GM18858 (cell line): ENCODE data around the gene DCTN1.
"Not testable (repeated sequence)": the region's sequence is repeated elsewhere in the genome, so short reads cannot be mapped to it uniquely, and the experiment has no call there.

Experiments used
- ATAC-seq: cut with Tn5 transposase; IDR thresholded peaks from one replicate; pipeline ENCODE4 v1.9.1; 2021; ENCODE audit not compliant: unreplicated experiment

The DCTN1 gene

DNA sequence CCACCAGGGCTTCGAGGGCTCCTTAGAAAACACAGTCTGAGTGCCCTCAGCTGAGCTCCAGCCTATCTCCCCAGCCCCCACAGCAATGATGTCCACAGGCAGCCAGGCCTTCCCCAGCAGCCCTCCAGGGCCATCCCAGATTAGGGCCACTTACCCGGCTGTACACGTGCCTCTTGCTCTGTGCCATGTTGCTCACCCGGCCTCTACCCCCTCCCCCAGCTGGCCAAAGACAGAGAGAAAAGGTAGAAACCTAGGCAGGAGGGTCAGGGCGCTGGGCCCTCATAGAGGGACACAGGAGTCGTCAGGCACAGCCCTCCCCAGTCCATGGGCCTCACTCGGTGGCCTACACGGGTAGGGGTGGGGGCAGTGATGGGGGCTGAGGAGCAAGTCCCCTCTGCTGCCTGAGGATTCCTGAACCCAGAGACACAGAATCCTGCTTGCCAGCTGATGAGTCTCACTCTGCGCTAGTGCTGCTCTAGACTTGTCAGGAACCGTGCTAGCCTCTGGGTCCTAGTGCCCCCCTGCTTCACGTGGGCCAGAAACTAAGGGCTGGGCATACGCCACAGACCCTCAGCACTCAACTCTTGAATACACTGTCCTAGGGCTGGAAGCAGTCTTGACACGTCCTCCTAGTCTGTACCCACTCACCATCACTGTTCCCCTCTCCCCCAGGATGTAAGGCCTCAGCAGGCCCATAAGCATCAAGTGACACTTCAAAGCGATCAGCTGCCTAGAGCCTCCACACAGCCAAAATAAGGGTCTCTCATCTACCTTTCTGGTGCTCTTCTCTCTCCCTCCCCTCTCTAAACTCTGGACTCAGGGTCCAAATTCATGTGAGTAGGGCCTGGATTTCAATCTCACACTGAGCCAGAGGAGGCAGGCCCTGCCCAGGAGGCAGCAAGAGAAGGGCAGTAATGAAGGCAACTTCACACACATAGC is at the start of gene DCTN1:
Gene DCTN1, minus strand, starts transcription at position 461 of the 939 bp plus-strand sequence. Its CDS starts 274 bp downstream, at position 187.
- ATAC-seq, result no peak

DNA sequence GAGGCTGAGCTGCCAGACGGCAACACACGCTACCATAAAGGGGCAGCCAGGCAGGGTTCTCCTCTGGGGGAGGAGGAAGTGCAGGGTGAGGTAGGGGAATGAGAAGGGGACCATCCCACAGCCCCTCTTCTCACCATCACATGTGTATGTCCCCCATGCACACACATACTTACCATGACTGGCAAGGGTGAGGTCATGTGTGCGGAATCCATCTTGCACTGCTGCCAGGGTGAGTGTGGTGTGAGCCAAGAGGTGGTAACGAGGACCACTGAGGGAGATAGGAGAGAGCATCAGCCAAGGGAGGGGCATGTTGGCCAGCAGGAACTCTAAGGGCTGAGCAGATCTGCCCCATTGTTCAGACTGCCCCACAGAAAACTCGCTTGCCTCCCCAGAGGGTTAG is 48.6 kb upstream of the DCTN1 start:
- ATAC-seq, result no peak

DNA sequence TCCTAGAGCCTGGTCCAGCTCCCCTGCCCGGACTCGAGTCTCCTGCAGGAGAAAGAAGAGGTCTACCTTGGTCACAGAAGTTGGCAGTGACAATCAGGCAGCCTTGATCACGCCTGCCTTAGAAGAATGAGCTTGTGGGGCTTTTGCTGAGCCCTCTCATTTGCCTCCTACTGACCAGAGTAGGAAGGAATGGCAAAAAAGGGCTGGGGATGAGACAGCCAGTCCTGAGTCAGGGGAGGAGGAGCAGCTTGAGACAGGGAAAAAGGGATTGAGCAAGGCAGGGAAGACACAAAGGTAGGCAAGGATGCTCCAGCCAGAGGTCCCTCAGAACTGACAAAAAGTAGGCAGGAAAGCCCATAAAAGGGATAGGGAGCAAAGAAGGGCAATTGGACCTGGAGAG is 47.4 kb upstream of the DCTN1 start:
- no peak for ATAC-seq

DNA sequence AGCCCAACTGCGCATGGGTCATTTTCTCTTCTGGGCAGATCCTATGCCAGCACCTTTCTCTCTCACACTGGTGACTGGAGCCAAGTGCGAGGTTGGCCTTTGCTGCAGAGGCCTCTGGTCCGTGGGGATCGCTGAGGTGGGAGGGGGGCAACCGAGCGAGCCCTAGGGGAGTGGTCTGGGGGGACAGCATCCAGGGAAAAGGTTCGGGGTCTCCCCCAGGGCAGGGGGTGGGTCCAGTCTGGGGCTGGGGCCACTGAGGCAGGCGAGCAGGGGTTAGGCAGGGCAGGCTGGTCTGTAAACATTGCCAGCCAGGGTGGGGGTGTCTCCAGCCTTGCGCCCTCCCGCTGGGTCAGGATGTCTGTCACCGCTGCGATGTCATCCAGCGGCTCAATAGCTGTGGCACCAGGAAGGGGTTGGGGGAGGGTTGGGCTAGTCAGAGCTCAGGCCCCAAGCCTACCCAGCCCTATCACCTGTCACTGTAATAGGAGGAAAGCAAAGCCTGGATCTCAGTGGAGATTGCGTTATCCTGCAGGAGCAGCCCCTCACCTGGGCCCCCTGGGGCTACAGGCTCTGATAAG is 46.2 kb upstream of the DCTN1 start:
- no peak for ATAC-seq

DNA sequence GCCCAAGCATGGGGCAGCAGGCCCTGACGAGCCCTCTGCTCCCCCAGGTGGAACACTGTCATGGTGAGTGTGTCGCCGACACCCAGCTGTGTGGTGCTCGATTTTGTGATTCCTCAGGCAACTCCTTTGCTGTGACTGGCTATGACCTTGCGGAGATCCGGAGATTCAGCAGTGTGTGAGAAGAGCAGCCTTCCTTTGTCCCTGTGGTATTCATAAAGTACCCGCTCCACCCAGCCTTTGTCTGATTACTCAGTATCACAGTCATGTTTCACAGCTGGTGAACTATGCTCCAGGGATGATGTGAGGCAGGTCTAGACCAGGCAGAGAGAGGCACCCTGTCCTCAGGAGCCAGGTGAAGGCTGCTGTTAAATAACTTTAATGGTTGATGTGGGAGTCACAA is 45.4 kb upstream of the DCTN1 start:
- ATAC-seq, result no peak

DNA sequence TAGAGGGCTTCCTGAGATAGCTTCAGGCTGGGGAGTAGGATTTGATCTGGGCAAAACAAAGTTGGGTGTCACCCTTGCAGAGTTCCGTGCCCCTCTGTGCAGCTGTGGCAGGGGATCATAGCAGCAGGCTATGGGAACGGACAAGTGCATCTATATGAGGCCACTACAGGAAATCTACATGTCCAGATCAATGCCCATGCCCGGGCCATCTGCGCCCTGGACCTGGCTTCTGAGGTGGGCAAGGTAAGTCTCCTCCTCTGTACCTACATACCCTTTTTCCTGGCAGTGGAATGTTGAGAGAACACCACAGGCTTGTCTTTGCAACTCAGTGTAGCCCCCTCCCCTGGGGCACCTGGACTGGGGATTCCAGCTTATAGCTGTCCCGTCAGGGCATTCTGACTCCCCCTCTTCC is 44.9 kb upstream of the DCTN1 start:
- no peak for ATAC-seq

DNA sequence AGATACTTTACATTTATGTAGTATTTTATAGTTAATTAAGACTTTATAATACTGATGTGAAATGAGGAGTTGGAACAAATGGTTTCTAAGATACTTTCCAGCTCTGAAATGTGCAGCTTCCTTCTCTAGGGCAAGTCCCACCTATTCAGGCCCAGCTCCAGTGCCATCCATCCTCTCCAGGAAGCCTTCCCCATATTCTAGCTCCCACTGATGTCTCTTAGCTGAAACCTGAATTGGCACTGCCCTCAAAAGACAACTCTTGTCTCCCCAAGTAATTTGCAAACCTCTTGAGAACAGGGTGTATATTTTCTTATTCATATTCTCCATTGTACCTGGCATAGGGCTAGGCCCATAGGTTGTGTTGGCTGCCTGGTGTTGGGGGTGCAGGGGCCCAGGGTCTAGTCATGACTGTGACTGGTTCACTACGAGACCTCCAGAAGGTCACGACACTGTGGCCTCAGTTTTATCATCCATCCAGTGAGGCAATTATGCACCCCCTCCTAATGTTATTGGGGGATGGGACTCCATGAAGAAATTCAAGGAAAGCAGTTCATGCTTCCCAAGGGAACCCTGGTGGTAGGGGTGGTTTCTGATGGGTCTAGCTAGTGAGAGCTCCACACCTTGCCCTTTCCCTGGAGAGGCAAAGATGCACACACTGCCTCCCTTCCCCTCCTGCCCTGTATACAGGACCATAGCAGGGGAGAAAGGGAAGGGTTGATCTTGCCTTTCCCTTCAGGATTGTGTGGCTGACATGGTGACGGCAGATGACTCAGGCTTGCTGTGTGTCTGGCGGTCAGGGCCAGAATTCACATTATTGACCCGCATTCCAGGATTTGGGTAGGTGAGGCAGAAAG is 44.3 kb upstream of the DCTN1 start:
- no peak for ATAC-seq

DNA sequence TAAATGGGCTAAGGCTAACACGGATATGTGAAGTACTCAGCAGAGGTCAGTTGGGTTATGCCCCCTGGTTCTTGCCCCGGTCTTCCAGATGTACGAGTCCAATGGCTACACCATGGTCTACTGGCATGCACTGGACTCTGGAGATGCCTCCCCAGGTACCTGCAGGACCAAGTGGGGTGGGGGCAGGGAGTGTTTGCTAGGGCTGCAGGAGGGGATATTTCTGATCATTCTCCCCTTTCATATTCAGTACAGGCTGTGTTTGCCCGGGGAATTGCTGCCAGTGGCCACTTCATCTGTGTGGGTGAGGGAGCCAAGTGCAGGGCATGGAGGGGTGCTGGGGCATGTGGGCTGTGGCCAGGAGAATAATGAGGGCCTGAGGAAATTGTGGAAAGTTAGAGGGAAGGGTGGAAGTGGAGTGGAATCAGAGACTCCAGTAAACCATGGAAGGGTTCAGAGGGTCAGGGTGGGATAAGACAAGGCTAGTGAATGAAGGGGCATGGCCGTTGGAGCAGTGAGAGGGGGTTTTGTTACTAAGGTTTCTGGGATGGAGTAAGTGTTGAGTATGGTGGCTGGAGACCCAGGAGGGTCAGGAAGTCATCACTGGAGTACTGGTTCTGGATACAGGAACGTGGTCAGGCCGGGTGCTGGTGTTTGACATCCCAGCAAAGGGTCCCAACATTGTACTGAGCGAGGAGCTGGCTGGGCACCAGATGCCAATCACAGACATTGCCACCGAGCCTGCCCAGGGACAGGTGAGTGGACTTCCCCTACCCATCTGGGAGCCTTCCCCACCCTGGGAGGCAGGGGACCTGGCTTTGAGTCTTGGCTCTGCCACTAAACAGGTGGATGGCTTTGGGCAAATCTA is 43.4 kb upstream of the DCTN1 start:
- no peak for ATAC-seq

DNA sequence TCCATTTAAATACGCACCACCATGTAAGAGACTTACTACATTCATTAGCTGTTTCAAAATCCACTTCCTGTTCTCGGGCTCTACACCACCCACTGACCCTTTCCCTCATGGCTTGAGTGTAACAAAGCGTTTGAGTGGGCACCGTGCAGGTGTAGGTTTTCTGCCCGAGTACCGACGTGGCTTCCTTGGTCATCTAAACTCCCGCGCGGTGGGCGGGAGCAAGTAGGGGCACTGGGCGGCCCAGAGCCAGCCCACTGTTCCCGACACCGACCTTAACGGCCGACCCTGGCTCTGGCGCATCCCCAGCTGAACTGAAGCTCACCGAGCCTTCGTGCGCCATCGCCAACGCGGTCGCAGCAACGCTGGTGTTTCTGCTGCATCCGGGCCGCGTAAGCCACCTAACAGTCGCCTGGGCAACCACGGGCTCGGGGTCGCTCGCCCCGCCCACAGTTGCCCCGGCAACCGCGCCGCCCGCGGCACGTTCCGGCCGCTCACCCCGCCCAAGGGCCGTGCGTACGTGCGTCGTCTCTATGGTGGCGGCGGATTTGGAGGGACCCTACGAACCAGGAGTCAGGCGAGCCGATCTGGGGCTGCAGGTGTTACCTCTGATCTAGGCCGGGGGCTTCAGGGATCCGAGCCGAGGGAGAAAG is 41.2 kb upstream of the DCTN1 start, which contains the start of the genes C2orf81 and WDR54:
Gene C2orf81, minus strand, starts transcription at position 399 of the 650 bp plus-strand sequence. Its CDS starts 59 bp downstream, at position 340.
Gene WDR54, plus strand, starts transcription at position 510 of the 650 bp plus-strand sequence. CDS start 424 bp downstream, outside the sequence.
- ATAC-seq, result peak; percentile 88

DNA sequence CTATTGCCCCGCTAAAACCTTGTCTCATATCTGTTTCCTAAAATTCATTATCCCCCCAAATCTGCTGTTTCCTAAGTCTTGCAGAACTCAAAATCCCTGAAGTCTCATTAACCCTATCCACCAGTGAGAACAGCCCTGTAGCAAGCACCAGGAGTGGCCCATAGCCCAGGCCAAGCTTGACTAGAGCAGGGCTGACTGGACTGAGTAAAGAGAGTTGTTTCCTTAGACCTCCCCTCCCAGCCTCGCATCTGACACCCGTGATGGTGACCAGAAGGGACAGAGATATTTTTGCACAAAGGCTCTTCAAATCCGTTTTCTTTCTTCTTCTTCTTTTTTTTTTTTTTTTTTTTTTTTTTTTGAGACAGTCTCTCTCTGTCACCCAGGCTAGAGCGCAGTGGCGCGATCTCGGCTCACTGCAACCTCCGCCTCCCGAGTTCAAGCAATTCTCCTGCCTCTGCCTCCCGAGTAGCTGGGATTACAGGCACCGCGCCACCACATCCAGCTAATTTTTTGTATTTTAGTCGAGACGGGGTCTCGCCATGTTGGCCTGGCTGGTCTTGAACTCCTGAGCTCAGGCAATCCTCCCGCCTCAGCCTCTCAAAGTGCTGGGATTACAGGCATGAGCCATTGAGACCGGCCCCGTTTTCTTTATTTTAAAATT is 40.5 kb upstream of the DCTN1 start:
- ATAC-seq, result not testable (repeated sequence)

DNA sequence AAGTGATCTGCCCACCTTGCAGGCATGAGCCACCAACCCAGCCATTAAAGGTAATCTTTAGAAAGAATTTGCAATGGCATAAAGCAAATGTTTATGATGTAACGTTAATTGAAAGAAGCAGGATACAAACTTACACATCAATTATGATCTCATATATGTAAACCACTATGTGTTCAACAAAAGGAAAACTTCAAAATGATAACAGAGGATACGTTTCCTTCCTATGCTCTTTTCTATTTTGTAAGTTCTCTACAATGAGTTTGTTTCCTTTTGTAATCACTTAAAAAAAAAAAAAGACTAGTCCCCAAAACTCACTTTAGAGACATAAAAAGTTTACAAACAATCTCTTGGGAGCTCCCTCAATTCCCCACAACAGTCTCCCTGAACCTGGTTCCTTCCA is 39.9 kb upstream of the DCTN1 start:
- ATAC-seq, result no peak

DNA sequence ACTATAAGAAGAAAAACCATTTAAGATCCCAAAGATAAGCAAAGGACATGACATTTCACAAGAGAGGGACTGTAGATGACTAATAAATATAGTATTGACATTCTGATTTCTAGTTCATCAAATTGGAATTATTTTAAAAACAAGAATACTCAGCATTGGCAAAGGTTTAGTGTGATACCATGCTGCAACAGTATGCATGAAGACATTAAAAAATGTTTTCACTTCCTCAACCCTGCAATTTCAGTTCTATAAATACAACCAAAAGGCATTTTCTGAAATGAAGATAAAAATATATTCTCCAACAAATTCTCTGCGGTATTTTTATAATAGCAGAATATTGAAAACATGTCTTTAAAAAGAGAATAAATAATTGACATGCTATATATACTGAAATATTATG is 39.2 kb upstream of the DCTN1 start:
- no peak for ATAC-seq

DNA sequence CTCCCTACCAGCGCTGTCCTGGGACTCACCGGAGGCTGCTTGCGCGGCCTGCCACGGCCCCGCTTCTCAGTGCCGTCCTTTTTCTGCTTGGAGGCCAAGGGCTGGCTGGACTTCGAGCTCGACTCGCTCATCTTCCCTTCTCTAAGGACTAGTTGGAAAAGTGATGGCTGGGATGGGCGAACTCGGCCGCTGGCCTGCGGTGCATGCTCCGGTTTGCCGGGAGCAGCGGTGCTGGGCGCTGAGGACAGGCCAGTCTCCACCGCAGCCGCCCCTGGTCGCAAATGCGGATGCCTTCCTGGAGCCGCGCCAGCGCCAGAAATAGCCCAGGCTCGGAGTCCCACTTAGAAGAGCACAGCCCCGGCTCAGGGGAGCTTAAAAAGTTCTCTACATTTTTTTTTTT is 38.2 kb upstream of the DCTN1 start:
- no peak for ATAC-seq

DNA sequence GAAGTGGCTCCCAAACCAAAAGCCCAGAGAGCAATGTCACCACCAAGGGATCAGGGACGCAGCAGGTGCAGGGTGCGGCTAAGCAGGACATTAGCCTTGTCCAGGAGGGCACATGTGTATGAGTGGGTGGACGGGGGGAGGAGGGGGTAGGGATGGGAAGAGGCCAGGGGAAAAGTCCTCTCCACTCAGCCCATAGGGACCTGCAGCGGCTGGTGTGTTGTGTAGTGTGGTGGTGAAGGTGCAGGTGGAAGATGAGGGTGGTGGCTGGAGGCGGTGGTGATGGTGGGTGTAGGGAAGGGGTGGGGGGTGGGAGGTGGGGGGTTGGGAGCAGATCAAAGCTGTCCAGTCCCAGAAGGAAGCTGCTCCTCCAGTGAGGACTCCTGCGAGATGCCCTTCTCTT is 37.7 kb upstream of the DCTN1 start:
- ATAC-seq, result no peak

DNA sequence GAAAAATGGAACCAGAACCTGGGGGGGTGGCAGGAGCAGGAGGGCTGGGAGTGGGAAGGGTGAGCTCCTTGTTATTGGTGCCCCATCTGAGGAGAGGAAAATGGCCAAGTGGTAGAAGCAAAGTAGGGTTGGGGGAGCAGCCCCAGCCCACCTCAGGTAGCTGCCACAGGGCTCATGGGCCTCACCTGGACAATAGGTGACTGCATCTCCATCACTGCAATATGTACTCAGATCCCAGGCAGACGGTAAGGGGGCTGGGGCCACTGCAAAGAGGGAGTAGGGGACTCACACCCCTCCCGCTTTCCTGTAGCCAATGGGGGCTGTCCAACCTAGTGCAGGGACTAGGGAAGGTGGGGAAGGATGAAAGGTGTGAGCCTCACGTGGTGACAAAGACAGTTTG is 37.1 kb upstream of the DCTN1 start:
- no peak for ATAC-seq

DNA sequence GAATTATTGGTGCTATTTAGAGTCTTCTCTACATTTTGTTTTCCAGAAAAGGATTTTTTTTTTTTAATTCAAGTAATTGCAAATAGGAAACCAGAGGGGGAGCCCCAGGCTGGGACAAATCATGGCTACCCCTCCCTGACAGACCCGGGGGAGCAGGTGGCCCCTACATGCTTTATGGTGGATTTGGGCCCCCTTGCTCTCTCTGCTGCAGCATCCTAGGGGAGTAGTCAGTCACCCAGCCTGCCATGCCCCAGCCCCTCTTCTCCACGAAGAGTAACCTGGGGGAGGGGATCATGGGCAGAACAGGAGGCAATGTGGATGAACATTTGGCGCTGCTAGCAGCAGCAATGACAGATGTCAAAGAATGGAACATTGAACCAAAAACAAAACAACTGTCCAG is 36.7 kb upstream of the DCTN1 start:
- no peak for ATAC-seq

DNA sequence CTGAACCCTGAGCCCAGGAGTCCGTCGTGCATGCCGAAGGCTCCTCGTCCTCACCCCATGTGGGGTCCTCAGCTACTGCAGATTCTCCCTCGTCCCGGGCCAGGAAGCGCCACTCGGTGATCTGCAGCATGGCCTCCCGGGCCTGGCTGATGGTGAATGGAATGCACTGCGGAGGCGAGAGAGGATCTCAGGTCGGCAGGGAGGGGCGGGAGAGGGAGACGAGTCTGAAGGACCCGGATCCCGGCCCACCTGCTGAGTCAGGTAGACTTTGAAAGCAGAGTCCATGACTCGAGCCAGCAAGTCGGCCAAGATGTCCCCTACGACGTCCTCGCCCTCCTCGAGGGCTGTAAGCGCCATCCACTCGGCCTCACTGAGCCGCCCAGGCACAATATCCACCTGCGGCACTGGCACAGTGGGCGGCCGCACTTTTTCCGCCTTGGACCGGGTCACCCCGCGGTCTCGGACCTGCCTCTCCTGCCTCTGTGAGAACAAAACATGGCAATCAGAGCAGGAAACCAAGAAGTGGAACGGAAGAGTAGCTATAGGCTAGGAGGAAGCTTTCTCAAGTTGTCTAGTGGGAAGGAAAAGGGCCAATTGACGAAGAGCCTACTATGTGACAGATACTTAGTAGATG is 35.8 kb upstream of the DCTN1 start:
- ATAC-seq, result no peak

DNA sequence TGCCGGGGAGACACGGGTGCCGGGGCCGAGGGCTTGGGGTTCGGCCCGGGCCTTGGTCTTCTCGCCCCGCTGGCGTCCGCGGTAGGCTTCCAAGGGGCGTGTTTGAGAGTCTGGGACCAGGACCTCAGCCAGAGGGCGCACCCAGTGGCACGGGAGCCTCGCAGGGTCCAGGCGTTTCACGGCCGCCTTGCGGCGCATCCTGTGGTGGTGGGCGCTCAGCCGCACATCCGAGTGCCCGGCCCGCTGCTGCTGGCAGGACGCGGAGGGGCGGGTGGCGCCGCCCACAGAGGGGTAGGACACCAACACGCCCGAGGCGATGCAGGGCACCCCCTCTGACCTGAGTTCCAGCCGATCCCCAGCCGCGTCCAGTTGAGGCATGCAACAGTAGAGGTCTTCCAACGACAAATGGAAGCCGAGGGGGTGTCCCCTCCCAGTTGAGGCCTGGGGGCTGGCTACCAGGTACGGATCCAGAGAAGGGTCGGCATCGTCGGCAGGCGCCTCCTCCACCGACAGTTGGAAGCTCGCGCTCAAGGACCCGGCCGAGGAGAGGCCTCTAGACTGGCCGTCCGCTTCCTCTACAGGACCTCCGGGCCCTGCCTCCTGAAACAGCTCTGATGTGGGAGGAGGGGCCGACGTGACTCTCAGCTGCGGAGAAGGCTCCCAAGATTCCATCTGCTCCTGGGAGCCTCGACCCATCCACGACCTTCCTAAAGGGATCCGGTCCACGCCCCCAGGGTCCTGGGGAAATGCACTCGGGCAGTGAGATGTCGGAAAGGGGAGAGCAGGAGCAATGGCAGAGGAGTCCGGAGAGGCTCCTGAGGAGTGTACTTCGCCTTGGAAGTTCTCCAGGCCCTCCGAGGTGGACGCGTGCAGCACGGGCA is 35.0 kb upstream of the DCTN1 start:
- ATAC-seq, result no peak
